Heart left ventricle (tissue), 16 donors: ENCODE data around the gene ERP29. TPM values are rescaled to one million over a fixed set of nuclear protein-coding genes. Genes with fewer than 3 reads are reported as not detected.

Experiments used
- ATAC-seq, 4 donors: fragments of 200-7000 bp; cut with Tn5 transposase; one replicate each; pipeline ENCODE4 v1.9.1; 2020 to 2022; ENCODE audit warnings: moderate library complexity in 4 of 4, mild to moderate bottlenecking in 3 of 4, moderate number of reproducible peaks in 1 of 4
- DNase-seq, 5 donors: peaks; one replicate each; pipeline ENCODE4 v3.0.0-alpha.2; 2020
- H3K27ac ChIP-seq, 12 donors: fragments of 200-600 bp; sonication (generic) in 4 of 12; one replicate each; pipeline versions ENCODE4 v1.5.0 to v1.8.0; 2016 to 2022; ENCODE audit warnings: mild to moderate bottlenecking in 2 of 12
- H3K27me3 ChIP-seq, 9 donors: fragments of 200-600 bp; sonication (generic) in 2 of 9; one replicate each; pipeline versions ENCODE4 v1.5.1 to v1.8.0; 2016 to 2022; ENCODE audit warnings: mild to moderate bottlenecking in 3 of 9
- H3K36me3 ChIP-seq, 9 donors: fragments of 200-600 bp; sonication (generic) in 2 of 9; one replicate each; pipeline versions ENCODE4 v1.5.0 to v1.8.0; 2018 to 2022; ENCODE audit warnings: mild to moderate bottlenecking in 2 of 9
- H3K4me1 ChIP-seq, 12 donors: fragments of 200-600 bp; sonication (generic) in 4 of 12; one replicate each; pipeline versions ENCODE4 v1.5.0 to v1.8.0; 2016 to 2022; ENCODE audit warnings: mild to moderate bottlenecking in 3 of 12
- H3K4me3 ChIP-seq, 12 donors: fragments of 200-600 bp; sonication (generic) in 4 of 12; one replicate each; pipeline versions ENCODE4 v1.5.0 to v1.8.0; 2017 to 2022; ENCODE audit warnings: mild to moderate bottlenecking in 9 of 12, moderate library complexity in 4 of 12
- H3K9me3 ChIP-seq, 12 donors: fragments of 200-600 bp; sonication (generic) in 4 of 12; one replicate each; pipeline versions ENCODE4 v1.5.0 to v1.8.0; 2016 to 2022; ENCODE audit warnings: mild to moderate bottlenecking in 1 of 12
- POLR2A ChIP-seq, 2 donors: fragments of 450-650 bp; IDR thresholded peaks; one replicate each; pipeline ENCODE4 v1.6.1; 2017; ENCODE audit warnings: antibody characterized with exemption in 2 of 2, mild to moderate bottlenecking in 2 of 2, moderate library complexity in 2 of 2
- WGBS, 4 donors: extraction: QIAGEN DNeasy Blood & Tissue Kit in 2 of 4; methylation state at CpG; one replicate each; pipeline versions ENCODE4 v1.1.5 to v1.1.7; 2013 to 2018; 5-methylcytosine and 5-hydroxymethylcytosine counted together
- intact Hi-C, 10 donors: fragments of 100-400 bp; cut with DNase I; formaldehyde crosslinking; loops; one replicate each; pipeline versions ENCODE4 v1.11.1 to v1.14.2; 2022
- polyA plus RNA-seq, 2 donors: library from polyadenylated mRNA; stranded (reverse); fragments of 200-250 nt; gene quantifications; one replicate each; pipeline ENCODE4 v1.2.3, GENCODE V29; 2013
- total RNA-seq, 9 donors: library from RNA; depleted of rRNA in 2 of 9; stranded (reverse); fragments of >200 nt in 2 of 9; fragmentation: NEBNext Ultra II Directional in 3 of 9; extraction: Animal tissue kit (Norgen Biotek cat#: 25700) in 3 of 9; gene quantifications; one replicate each; pipeline versions ENCODE4 v1.1.0 to v1.2.4, GENCODE V29; 2016 to 2023
- TF ChIP-seq, protein P1 (sequence below), 12 donors: fragments of 200-600 bp; sonication (generic) in 4 of 12; IDR thresholded peaks; one replicate each; pipeline versions ENCODE4 v1.5.0 to v1.8.0; 2018 to 2022; ENCODE audit warnings: antibody characterized with exemption in 12 of 12, mild to moderate bottlenecking in 5 of 12
- donor health status: ischemic (EF 13 %, LVEDD 7.1; RV severe dilation, severe dysfunction).
- donor health status: healthy with polysubstance abuse.
- donor health status: DM: no; HTN: yes; CAD: no.
- donor health status: DM: no; HTN: no; CAD: no.
- donor health status: ischemic (EF 25% LVEDD 6.9; RV normal size, moderate dysfunction).
- donor health status: ischemic (EF 25% LVEDD 5.7; RV mildly dilated, moderate dysfunction).
- donor health status: healthy.
- donor health status: DM: yes; HTN: yes; CAD: no.
- donor health status: ischemic (EF 35%, LVEDD 5.7; RV mildly dilated, moderate dysfunction).
- donor health status: nonischemic (EF 11% LVEDD 7.7; RV severe dilation, severe dysfunction).
- donor health status: DM: yes; HTN: yes; CAD: no.
- donor health status: PGD.
- donor health status: ischemic (EF 29% LVEDD 5.4; RV normal size, mild dysfunction).
- donor health status: nonischemic (EF 23%, LVEDD 6.1; RV moderate dilation, normal function).

The ERP29 gene
- total and polyA plus RNA-seq, 11 donors: 22.5 to 92.5 (median 55.9) TPM

DNA sequence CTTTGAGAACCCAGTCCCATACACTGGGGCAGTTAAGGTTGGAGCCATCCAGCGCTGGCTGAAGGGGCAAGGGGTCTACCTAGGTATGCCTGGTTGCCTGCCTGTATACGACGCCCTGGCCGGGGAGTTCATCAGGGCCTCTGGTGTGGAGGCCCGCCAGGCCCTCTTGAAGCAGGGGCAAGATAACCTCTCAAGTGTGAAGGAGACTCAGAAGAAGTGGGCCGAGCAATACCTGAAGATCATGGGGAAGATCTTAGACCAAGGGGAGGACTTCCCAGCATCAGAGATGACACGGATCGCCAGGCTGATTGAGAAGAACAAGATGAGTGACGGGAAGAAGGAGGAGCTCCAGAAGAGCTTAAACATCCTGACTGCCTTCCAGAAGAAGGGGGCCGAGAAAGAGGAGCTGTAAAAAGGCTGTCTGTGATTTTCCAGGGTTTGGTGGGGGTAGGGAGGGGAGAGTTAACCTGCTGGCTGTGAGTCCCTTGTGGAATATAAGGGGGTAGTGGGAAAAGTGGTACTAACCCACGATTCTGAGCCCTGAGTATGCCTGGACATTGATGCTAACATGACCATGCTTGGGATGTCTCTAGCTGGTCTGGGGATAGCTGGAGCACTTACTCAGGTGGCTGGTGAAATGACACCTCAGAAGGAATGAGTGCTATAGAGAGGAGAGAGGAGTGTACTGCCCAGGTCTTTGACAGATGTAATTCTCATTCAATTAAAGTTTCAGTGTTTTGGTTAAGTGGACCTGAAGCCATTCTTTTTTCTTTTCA is 9.2 kb downstream of the ERP29 start:
- 86 to 89% (median 88%) methylated on average over 11 of the region's 11 CpGs for WGBS, 4 donors

GRCh38 chr12:112023759-112024396 is 10.7 kb downstream of the ERP29 start:
- WGBS, 4 donors: 93 to 95% (median 94%) methylated on average over 4 of the region's 4 CpGs
- H3K36me3 ChIP-seq: peaks cover 0 to 90% (median 70%) of the 10 kb centered on the region in 9 donors
- no peak for ATAC-seq
- no peak overlapping the region for H3K27ac ChIP-seq
- peaks cover 0 to 16% (median 0%) of the 10 kb centered on the region in 12 donors for H3K4me1 ChIP-seq
- no peak for TF ChIP-seq POLR2A (IDR thresholded peaks at IDR 0.05)
- TF ChIP-seq, protein P1, sequence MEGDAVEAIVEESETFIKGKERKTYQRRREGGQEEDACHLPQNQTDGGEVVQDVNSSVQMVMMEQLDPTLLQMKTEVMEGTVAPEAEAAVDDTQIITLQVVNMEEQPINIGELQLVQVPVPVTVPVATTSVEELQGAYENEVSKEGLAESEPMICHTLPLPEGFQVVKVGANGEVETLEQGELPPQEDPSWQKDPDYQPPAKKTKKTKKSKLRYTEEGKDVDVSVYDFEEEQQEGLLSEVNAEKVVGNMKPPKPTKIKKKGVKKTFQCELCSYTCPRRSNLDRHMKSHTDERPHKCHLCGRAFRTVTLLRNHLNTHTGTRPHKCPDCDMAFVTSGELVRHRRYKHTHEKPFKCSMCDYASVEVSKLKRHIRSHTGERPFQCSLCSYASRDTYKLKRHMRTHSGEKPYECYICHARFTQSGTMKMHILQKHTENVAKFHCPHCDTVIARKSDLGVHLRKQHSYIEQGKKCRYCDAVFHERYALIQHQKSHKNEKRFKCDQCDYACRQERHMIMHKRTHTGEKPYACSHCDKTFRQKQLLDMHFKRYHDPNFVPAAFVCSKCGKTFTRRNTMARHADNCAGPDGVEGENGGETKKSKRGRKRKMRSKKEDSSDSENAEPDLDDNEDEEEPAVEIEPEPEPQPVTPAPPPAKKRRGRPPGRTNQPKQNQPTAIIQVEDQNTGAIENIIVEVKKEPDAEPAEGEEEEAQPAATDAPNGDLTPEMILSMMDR (IDR thresholded peaks at IDR 0.05): no peak
- H3K9me3 ChIP-seq: no peaks in the 10 kb centered on the region
- H3K4me3 ChIP-seq: no peak overlapping the region
- intact Hi-C loops: no loop called here
- DNase-seq: no peak
- H3K27me3 ChIP-seq: no peaks in the 10 kb centered on the region

More for the DNA sequence above, 9.2 kb downstream of the ERP29 start:
- Histone ChIP-seq H3K27ac (no peak overlapping the region), H3K9me3 (no peaks in the 10 kb centered on the region), H3K27me3 (no peaks in the 10 kb centered on the region), H3K36me3 (peaks cover 0 to 90% (median 66%) of the 10 kb centered on the region in 9 donors), H3K4me3 (no peak overlapping the region), H3K4me1 (peaks cover 0 to 16% (median 0%) of the 10 kb centered on the region in 12 donors)
- intact Hi-C loops: no loop called here
- ATAC-seq: peak in 1 of 4 donors; percentile 48
- no peak for DNase-seq
- no peak for TF ChIP-seq POLR2A (IDR thresholded peaks at IDR 0.05)
- TF ChIP-seq, protein P1 (IDR thresholded peaks at IDR 0.05): no peak

DNA sequence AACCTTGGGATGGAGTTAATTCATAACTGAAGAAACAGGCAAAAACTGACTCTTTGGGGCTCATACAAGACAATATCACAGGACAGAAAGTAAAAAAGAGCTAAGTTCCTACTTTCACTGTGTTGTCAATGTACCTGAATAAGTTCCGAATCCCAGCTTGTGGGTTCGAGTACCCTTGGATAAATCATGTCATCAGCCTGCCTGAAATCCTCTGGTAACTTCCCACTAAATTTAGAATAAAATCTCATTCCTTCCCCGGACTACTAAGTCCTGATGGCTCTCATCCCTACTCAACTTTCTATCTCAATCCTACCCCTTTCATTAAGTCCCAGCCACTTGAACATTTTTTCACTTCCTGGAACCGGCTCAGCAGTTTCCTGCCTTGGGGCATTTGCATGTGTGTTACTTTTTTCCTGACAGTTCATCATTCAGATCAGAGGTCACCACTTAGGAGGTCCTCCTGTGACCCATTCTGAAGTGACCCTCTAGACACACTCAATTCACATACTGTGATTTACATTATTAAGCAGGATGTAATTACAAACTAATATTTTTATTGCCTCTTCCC is 12.7 kb downstream of the ERP29 start:
- 62 to 67% (median 63%) methylated on average over 4 of the region's 4 CpGs for WGBS, 4 donors
- Histone ChIP-seq H3K36me3 (peaks cover 0 to 88% (median 72%) of the 10 kb centered on the region in 9 donors), H3K4me3 (no peak overlapping the region), H3K4me1 (peaks cover 0 to 11% (median 0%) of the 10 kb centered on the region in 12 donors), H3K27me3 (no peaks in the 10 kb centered on the region), H3K27ac (peak overlapping the region in 1 of 12 donors; percentile 28), H3K9me3 (no peaks in the 10 kb centered on the region)
- no peak for ATAC-seq
- TF ChIP-seq POLR2A (IDR thresholded peaks at IDR 0.05): no peak
- TF ChIP-seq, protein P1 (IDR thresholded peaks at IDR 0.05): no peak
- DNase-seq: no peak
- intact Hi-C loops: no loop called here

GRCh38 chr12:112029301-112029700 is 16.1 kb downstream of the ERP29 start:
- 92 to 100% (median 95%) methylated on average over 2 of the region's 2 CpGs for WGBS, 4 donors
- ATAC-seq (no peak), DNase-seq (no peak)
- TF ChIP-seq, protein P1 (IDR thresholded peaks at IDR 0.05): no peak
- TF ChIP-seq POLR2A (IDR thresholded peaks at IDR 0.05): no peak
- intact Hi-C loops: no loop called here
- Histone ChIP-seq H3K9me3 (no peaks in the 10 kb centered on the region), H3K36me3 (peaks cover 0 to 89% (median 75%) of the 10 kb centered on the region in 9 donors), H3K27me3 (no peaks in the 10 kb centered on the region), H3K4me1 (peaks cover 0 to 11% (median 0%) of the 10 kb centered on the region in 12 donors), H3K27ac (no peak overlapping the region), H3K4me3 (no peak overlapping the region)
